K562 (cell line): ENCODE measurements around the gene PITX1. TPM values are rescaled to one million over a fixed set of nuclear protein-coding genes. Genes with fewer than 3 reads are reported as not detected.

Experiments used
- ATAC-seq: fragments of 200-7000 bp; cut with Tn5 transposase; 3 replicates; pipeline ENCODE4 v1.9.1; 2020; ENCODE audit warnings: moderate library complexity
- BruUV-seq: library from RNA; stranded (reverse); fragments of 400-500 nt; replicated peaks from 2 replicates; lab custom pipeline; 2021; lab: Mats Ljungman, UMichigan
- CTCF ChIA-PET: fragments of 300-600 bp; formaldehyde crosslinking; extraction: SDS; loops from one replicate; lab custom pipeline; 2021; ENCODE audit warnings: low intra/inter-chr PET ratio; lab: Yijun Ruan, JAX
- POLR2A ChIA-PET: fragments of 300-600, 350-650 bp; sonication (Branson Sonifier 250); formaldehyde crosslinking; extraction: SDS; loops from one replicate; lab custom pipeline; 2021; ENCODE audit warnings: antibody characterized with exemption, inconsistent platforms; lab: Yijun Ruan, JAX
- DNase-seq, 4 experiments: peaks; one replicate each; pipeline versions ENCODE4 v3.0.0 to v3.0.0-alpha.2; 2011 to 2018; ENCODE audit warnings: low spot score in 3 of 4, mixed read lengths in 3 of 4; ENCODE audit errors: extremely low read depth in 1 of 4
- FAIRE-seq: peaks from 2 replicates; lab custom pipeline; 2011; peaks lifted over from hg19 to GRCh38; lab: Jason Lieb, UNC
- H2AFZ ChIP-seq: 2 replicates; pipeline ENCODE4 v1.6.0; 2011; ENCODE audit warnings: low read depth, low read length, control low read depth, inconsistent platforms
- H3K27ac ChIP-seq: fragments of 200-600 bp; 3 replicates; pipeline ENCODE4 v1.8.0; 2011; ENCODE audit warnings: low read depth, mild to moderate bottlenecking, control low read depth, inconsistent platforms, low read length, moderate library complexity, mixed read lengths; ENCODE audit errors: extremely low read depth
- H3K27me3 ChIP-seq, 2 experiments: fragments of 300-600 bp in 1 of 2; 2 replicates in 1 of 2; 3 replicates in 1 of 2; pipeline versions ENCODE4 v1.6.0 to v1.8.0; 2011; ENCODE audit warnings: inconsistent platforms in 2 of 2, low read length in 2 of 2, mild to moderate bottlenecking in 1 of 2, mixed read lengths in 1 of 2, moderate library complexity in 1 of 2; ENCODE audit not compliant: control insufficient read depth in 2 of 2, insufficient read depth in 2 of 2
- H3K36me3 ChIP-seq: fragments of 300-600 bp; 3 replicates; pipeline ENCODE4 v1.8.0; 2011; ENCODE audit warnings: mild to moderate bottlenecking, low read length, inconsistent platforms; ENCODE audit not compliant: control insufficient read depth, insufficient read depth
- H3K4me1 ChIP-seq, 2 experiments: fragments of 200-600 bp in 1 of 2; replicated peaks in 1 of 2; 2 replicates in 1 of 2; 3 replicates in 1 of 2; pipeline versions ENCODE4 v1.5.1 to v1.8.0; 2011; ENCODE audit warnings: inconsistent platforms in 2 of 2, low read length in 2 of 2, mild to moderate bottlenecking in 1 of 2, mixed read lengths in 1 of 2, moderate library complexity in 1 of 2; ENCODE audit not compliant: control insufficient read depth in 2 of 2, insufficient read depth in 2 of 2
- H3K4me2 ChIP-seq: 2 replicates; pipeline ENCODE4 v1.6.1; 2011; ENCODE audit warnings: low read length, control low read depth, inconsistent platforms, mixed read lengths; ENCODE audit not compliant: insufficient read depth
- H3K4me3 ChIP-seq: fragments of 200-600 bp; sonication (generic), shearing (Covaris generic); 2 replicates; pipeline ENCODE4 v1.5.1; 2016; ENCODE audit warnings: control low read depth, inconsistent platforms
- H3K79me2 ChIP-seq: fragments of 200-600 bp; 3 replicates; pipeline ENCODE4 v1.8.0; 2011; ENCODE audit warnings: low read length, inconsistent platforms; ENCODE audit not compliant: control insufficient read depth, insufficient read depth
- H3K9ac ChIP-seq, 2 experiments: 2 replicates each; pipeline versions ENCODE4 v1.6.0 to v1.6.1; 2011; ENCODE audit warnings: low read depth in 2 of 2, low read length in 2 of 2, control low read depth in 1 of 2, inconsistent platforms in 1 of 2, mild to moderate bottlenecking in 1 of 2, mixed read lengths in 1 of 2; ENCODE audit not compliant: insufficient read depth in 1 of 2
- H3K9me1 ChIP-seq: one replicate; pipeline ENCODE4 v1.6.0; 2011; ENCODE audit warnings: inconsistent platforms, mild to moderate bottlenecking, low read length, moderate library complexity; ENCODE audit not compliant: control insufficient read depth, insufficient read depth
- H3K9me3 ChIP-seq: replicated peaks from 2 replicates; pipeline ENCODE4 v1.5.1; 2011; ENCODE audit warnings: low read depth, low read length, inconsistent platforms; ENCODE audit not compliant: control insufficient read depth, insufficient read depth
- H4K20me1 ChIP-seq: replicated peaks from 2 replicates; pipeline ENCODE4 v1.6.1; 2011; ENCODE audit warnings: low read length, inconsistent platforms, mixed read lengths; ENCODE audit not compliant: control insufficient read depth, insufficient read depth
- CHAMP1 ChIP-seq: fragments of 450-650 bp; IDR thresholded peaks from 2 replicates; pipeline ENCODE4 v1.6.1; 2016; ENCODE audit warnings: mild to moderate bottlenecking
- PCBP1 ChIP-seq: fragments of 200-400 bp; formaldehyde crosslinking; IDR thresholded peaks from 2 replicates; pipeline ENCODE4 v1.6.1; 2018; ENCODE audit warnings: mild to moderate bottlenecking, low read depth, low read length; ENCODE audit not compliant: poor library complexity, severe bottlenecking
- SLC30A9 ChIP-seq: fragments of 250-450 bp; sonication (Bioruptor Pico); IDR thresholded peaks from 2 replicates; pipeline ENCODE4 v1.8.0; 2022; ENCODE audit warnings: mild to moderate bottlenecking, moderate library complexity
- ZKSCAN8 ChIP-seq: fragments of 200-800 bp; sonication (Bioruptor generic); IDR thresholded peaks from 2 replicates; pipeline ENCODE4 v1.6.1; 2016; ENCODE audit warnings: missing genetic modification characterization, missing compliant biosample characterization
- WGBS: fragments of 100-300 bp; shearing (Covaris generic); methylation state at CpG from one replicate; pipeline ENCODE4 v1.1.6; 2016; ENCODE audit warnings: low coverage, mixed read lengths; ENCODE audit not compliant: insufficient coverage; ENCODE audit errors: missing lambda C conversion rate; 5-methylcytosine and 5-hydroxymethylcytosine counted together
- in situ Hi-C: fragments of 300-500 bp; cut with MboI; formaldehyde crosslinking; loops from 4 replicates; pipeline ENCODE4 v1.15.0; 2018; ENCODE audit warnings: inconsistent platforms, mixed read lengths
- intact Hi-C: fragments of 100-400 bp; cut with micrococcal nuclease; formaldehyde crosslinking; loops from 2 replicates; pipeline ENCODE4 v1.14.2; 2022
- polyA plus RNA-seq, 8 experiments: library from polyadenylated mRNA; depleted of rRNA in 4 of 8; stranded (reverse) in 5 of 8; unstranded in 3 of 8; fragments of >200 nt; fragmentation: Nextera tagmentation in 2 of 8; fragmentation: Illumina TruSeq in 1 of 8; extraction: Ambion mirVana in 2 of 8; extraction: Trizol in 1 of 8; gene quantifications; 2 replicates each; pipeline versions ENCODE4 v1.2.1 to v1.2.3, GENCODE V29; 2011 to 2014; ENCODE audit warnings: inconsistent platforms in 1 of 8, missing spikeins in 1 of 8
- total RNA-seq, 7 experiments: library from RNA; depleted of rRNA in 6 of 7; stranded (reverse); fragments of >200 nt in 6 of 7; fragmentation: Illumina TruSeq in 2 of 7; extraction: Trizol in 2 of 7; gene quantifications; 2 replicates each; pipeline versions ENCODE4 v1.2.1 to v1.2.3, GENCODE V29; 2011 to 2021; ENCODE audit warnings: low replicate concordance in 1 of 7

PITX1 gene
- total and polyA plus RNA-seq, 9 of the 15 experiments (the other 6 are each of a cell fraction or from before 2014, with no cell fraction given) = 0.13 to 88.2 (median 24.9) TPM

GRCh38 chr5:135037519-135038204 lies 3.6 kb upstream of the PITX1 start (continued):
- TF ChIP-seq CHAMP1 (no peak), SLC30A9 (CRISPR knock-in tag) (no peak)

- TF ChIP-seq PCBP1 (no peak), ZKSCAN8 (0 out of 2 replicates have a peak, but pooled peaks have one; percentile 44)
- no peak overlapping the region for H3K27ac ChIP-seq
- H3K36me3 ChIP-seq = peaks cover 5% of the 10 kb centered on the region; the same call in 2 of the 3 replicates
- H3K4me3 ChIP-seq = no peak overlapping the region
- no peaks in the 10 kb centered on the region for H3K9me1 ChIP-seq
- no peaks in the 10 kb centered on the region for H3K27me3 ChIP-seq
- peaks cover 40% of the 10 kb centered on the region for H3K79me2 ChIP-seq
- no peaks in the 10 kb centered on the region for H3K9me3 ChIP-seq
- ChIA-PET POLR2A (interaction anchor here (0.6 to 2.2 kb wide), 4 partner anchors 10 to 38 kb away, joined by 3 to 6 read pairs (median 4); no protein-coding TSS in a partner anchor), CTCF (no interaction called here)
- peak overlapping the region in 1 of 2 experiments; percentile 38; a peak in 2 of 4 replicates for H3K9ac ChIP-seq
- no TSS peak for BruUV-seq
- H3K4me1 ChIP-seq = peaks cover 19 to 43% of the 10 kb centered on the region in 2 experiments
- WGBS = 74% methylated on average over 4 of the region's 4 CpGs
- intact Hi-C loops (no loop called here), in situ Hi-C loops (no loop called here)
- no peak for ATAC-seq
- no peaks in the 10 kb centered on the region for H4K20me1 ChIP-seq
- DNase-seq = no peak
- peak overlapping the region; percentile 25 for H3K4me2 ChIP-seq
- no peak for FAIRE-seq
- no peak overlapping the region for H2AFZ ChIP-seq
Measured at GRCh38 chr5:135036405-135036804, 2.4 kb upstream of the PITX1 start.
